ENCODE measurements around the gene EZH2.

The EZH2 gene

DNA sequence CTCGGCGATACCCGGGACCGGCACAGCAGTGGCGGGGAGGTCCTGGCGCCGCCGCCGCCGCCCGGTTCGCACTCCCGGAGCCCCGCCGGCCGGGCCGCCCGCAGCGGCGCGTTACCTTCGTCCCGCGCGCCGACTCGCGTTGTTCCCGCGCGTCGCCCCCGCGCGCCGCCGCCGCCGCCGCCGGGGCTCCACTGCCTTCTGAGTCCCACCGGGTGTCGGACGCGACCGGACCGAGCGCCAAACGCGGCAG lies at the start of gene EZH2:
EZH2 (minus strand) TSS at position 243 of the 250 bp plus-strand sequence. CDS start 36,993 bp downstream, outside the sequence.
- no peak for DNase-seq

GRCh38 chr7:148931470-148931869 lies 47.4 kb upstream of the EZH2 start:
- no peak for DNase-seq

DNA sequence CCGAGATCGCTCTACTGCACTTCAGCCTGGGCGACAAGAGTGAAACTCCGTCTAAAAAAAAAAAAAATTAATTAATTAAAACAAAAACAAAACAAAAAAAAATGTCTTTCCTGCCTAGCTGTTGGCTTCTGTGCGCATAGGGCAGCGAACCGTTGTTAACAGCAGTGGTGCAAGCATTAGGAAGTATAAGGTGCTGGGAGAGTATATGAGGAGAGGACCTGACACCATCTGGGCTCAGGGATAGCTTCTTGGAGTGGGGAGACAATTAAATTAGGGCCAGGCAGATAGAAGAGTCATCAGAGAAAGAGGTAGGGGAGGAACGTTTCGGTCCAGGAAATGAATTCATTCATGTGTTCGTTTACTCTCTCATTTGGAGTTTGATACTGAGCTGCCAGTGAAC lies 46.2 kb upstream of the EZH2 start:
- DNase-seq = no peak

DNA sequence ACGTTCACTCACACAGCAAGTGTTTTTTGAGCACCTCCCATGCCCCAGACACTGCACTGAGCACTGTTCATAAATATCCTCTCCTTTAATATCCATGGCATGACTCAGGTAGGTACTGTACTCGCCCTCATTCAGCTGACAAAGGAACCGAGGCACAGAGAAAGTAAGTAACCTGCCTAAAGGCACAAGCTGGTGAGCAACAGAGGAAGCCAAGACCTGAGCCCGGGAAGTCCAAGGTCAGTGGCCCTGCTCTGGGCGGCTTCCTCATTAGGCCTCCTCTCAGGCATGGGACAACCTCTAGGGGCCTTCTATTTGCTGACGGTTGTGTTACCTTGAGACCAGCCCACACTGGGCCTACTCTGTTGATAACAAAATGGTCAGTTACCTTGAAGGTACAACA lies 45.1 kb upstream of the EZH2 start:
- DNase-seq = no peak

GRCh38 chr7:148927123-148928045 lies 43.3 kb upstream of the EZH2 start:
- no peak for DNase-seq

- DNase-seq = no peak
Observed at GRCh38 chr7:148925836-148926235, 41.7 kb upstream of the EZH2 start.

DNA sequence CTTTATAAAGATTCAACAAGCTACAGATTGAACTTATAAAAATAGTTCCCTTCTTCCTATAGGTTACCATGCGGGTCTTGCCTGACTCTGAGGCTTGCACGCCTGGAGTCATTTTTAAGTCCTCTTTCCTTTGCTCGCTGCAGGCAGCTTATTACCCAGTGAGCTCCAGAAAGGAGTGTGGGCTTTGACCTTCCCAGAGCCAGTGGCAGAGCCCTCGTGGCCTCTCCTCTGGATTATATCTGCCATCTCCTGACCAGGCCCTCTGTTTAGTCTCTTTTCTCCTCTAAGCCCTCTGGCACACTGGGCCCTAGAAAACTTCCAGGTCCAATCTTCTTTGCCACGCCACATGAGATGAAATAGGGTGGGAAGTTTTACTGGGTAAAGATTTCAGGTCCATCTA lies 39.9 kb upstream of the EZH2 start:
- DNase-seq = no peak

DNA sequence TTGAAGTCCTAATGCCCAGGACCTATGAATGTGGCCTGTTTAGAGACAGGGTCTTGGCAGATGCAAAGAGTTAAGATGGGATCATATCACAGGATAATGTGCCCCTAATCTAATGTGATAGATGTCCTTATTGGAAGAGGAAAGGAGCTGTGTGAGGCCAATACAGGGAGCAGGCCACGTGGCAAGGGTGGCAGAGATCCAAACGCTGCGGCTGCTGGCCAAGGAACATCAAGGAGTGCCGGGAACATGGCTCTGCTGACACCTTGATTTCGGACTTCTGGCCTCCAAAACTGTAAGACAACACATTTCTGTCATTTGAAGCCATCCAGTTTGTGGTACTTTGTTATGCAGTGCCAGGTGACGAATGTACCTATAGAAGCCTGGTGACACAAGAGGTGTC lies 37.7 kb upstream of the EZH2 start:
- no peak for DNase-seq

DNA sequence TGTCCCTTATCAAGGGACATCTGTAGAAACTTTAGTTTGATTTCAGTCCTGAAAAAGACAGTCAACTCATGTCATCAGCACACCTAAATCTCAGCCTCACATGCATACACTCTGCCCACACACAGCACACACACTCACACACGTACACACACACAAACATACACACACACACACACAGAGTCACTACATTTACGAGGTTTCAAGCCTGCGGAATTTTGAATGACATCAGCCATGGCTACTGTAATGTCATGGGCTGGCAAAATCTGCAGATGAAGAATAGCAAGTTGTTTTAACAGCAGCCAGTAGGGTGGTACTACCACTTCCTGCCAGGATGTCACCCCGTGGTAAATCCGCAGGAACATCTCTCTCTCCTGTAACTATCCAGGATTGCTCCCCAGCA lies 37.1 kb upstream of the EZH2 start:
- no peak for DNase-seq

DNA sequence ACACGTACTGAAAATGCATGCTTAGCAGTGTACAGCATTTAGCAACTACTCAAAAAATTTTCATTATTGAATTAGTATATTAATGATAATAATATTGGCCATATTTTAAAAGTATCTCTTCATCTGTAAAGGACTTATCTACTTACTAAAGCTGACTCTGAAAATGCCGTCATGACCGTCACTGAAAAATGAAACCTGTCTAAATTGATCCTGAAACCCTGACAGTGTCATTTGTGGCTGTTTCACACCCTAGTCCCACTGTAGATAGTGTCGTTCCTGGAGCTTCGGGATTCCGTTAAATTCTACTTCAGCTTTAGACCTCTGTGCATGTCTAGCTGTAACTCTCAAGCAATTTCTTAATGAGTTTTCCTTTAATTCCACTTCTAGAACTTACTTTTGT lies 35.8 kb upstream of the EZH2 start:
- DNase-seq = no peak

DNA sequence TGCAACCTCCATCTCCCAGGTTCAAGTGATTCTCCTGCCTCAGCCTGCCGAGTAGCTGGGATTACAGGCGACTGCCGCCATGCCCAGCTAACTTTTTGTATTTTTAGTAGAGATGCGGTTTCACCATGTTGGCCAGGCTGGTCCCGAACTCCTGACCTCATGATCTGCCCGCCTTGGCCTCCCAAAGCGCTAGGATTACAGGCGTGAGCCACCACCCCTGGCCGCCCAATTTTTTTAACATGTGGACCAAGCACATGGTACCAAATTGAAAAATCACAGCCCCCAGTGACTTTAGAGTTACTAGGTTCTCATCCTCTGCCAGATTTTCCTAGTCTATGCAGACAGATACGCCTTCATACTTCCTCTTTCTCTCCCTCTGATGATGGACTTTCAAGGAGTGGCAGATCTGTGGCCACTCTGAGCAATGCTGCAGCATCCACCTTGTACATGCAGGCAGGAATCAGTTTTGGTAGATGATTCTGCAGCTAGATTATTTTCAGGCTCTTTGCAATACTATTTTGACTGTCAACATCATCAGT lies 34.0 kb upstream of the EZH2 start:
- DNase-seq = no peak

GRCh38 chr7:148916186-148916585 lies 32.1 kb upstream of the EZH2 start:
- no peak for DNase-seq

GRCh38 chr7:148915211-148915610 lies 31.1 kb upstream of the EZH2 start:
- no peak for DNase-seq

GRCh38 chr7:148914208-148914777 lies 30.2 kb upstream of the EZH2 start:
- no peak for DNase-seq

DNA sequence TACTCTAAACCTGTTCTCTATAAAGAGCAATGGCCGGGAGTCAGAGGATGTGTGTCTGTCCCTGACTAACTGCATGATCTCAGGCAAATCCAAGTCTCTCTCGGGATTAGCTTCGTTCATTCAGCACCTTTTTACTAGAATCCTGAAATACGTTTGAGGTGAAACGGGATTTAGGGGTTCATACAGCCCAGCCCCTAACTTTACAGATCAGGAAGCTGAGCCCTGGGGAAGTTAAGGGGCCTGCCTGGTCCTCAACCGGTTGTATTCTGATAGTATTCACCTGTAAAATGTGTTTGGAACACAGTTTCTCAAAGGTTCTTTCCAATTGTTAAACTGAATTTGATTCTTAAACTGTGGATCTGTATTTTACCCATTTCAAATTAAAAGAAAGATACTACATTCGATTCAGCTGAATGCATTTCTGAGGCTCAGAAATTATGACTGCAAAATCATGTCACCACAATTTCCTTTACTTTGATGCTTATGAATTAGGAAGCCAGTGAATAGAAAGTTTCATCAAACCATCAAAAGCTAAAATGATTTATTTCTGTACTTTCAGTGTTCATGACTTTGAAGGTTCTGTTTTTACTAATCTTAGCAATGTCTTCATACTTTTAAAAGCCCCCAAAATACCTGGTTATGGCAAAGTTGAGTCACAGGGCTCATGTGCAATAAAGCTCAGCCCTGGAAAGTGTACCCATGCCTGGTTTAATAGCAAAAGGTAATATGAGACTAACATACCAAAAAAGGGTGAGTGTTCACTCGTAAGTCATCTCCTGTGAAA lies 28.9 kb upstream of the EZH2 start:
- DNase-seq = no peak

- DNase-seq = no peak
Observed at GRCh38 chr7:148912151-148912550, 28.1 kb upstream of the EZH2 start.

- DNase-seq = no peak
Observed at GRCh38 chr7:148911626-148912025, 27.5 kb upstream of the EZH2 start.

DNA sequence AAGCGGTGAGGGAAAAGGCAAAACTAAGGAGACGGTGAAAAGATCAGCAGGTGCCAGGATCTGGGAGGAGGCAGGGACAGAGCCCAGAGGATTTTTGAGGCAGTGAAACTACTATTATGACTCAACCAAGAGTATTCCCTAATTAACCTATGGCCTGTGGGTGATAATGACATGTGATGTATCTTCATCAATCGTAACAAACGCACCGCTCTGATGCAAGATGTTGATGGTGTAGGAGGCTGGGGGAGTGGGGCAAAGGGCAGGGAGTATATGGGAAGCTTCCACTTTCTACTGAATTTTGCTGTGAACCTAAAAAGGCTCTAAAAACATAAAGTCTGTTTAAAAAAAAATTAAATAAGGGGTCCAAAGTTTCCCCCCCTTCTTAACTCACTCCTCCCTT lies 25.5 kb upstream of the EZH2 start:
- DNase-seq = peak; percentile 58

DNA sequence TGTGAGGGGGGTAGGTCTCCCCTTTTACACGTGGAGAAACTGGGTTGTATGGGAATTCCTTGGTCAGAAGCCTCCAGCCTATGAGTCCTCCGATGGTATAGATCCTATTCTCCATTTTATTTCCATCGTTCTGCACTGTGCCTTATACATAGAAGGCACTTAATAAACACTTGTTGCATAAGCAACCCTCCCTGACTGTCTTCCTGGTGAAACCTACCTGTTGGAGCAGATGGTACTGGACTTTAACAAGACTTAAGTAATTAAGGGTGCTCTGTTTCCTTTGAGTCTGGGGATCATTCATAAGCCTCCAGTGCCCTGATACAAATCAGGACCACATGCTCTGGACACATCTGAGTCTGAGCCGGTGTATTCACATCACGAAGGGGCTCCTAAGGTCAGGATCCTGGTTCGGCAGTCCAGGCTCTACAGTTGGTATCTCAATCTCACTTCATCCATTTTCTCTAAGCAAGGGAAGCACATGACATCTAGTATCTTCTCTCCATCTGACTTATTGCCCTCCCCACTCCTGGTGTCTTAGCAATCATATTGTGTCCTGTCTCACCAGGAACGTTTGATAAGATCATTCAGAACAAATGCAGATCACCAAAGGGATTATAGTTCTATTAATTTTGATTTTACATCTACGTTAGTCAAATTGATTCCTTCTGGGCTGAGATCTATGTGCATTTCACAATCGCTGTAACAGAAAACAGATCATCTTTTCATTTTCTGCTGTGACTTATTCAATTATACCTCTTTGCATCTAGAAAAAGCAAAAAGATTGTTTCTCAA lies 22.8 kb upstream of the EZH2 start:
- DNase-seq = no peak

DNA sequence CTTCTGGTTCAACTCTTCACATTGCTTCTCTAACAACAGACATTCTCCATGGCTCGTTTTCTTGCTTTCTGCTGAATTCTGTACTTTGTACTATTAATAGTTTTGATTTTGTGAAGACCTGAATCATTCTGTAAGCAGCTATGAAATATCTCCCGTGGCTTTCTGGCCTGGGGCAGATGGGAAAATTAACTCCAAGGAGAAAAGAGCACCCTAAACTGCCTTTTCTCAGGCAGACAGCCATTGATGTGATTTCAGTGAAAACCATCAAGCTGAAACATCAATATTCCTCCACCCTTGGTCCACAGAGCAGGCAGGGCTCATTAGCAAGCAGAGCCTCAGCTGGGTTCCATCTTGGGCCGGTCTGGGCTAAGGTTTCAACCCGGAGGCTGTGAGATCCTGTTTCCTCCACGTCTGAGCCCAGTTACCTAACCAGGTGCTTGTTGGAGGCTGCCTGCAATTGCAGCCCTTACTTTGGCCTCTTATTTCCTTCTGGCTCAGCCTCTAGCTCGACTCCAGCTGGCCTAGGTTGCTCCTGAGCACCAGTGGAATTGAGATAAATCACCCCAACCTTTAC lies 21.1 kb upstream of the EZH2 start:
- no peak for DNase-seq

DNA sequence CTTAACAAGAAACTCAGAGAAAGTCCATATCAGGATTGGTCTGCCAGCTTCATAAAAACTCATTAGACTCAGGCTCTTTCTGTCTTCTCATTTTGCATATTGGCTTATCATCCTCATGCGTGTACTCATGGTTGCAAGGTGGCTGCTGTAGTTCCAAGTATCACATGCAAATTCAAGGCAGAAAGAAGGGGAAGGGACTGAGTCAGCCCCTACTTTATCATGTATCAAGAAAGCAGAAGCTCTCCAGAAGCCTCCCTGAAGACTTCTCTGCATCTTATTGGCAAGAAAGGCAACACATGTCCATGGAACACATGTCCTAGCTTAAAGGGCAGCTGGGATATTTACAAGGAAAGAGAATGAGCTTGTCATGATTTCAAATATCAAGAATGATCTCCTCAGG lies 19.4 kb upstream of the EZH2 start:
- DNase-seq = peak; percentile 22

GRCh38 chr7:148901178-148901577 lies 17.1 kb upstream of the EZH2 start:
- DNase-seq = no peak
